Hepatocyte (in vitro differentiated cells): ENCODE measurements around the gene MYL3.
"Not testable (repeated sequence)": the region's sequence is repeated elsewhere in the genome, so short reads cannot be mapped to it uniquely, and the experiment has no call there.

ENCODE experiments used
- CTCF ChIP-seq: fragments of 200-600 bp; sonication (generic); IDR thresholded peaks from 2 replicates; pipeline ENCODE4 v1.5.1; 2016; ENCODE audit warnings: antibody characterized with exemption, mild to moderate bottlenecking; ENCODE audit not compliant: poor library complexity
- EZH2 ChIP-seq: fragments of 200-600 bp; sonication (generic); IDR thresholded peaks from 2 replicates; pipeline ENCODE4 v1.6.1; 2016; ENCODE audit warnings: antibody characterized with exemption, mild to moderate bottlenecking, borderline replicate concordance

GRCh38 chr3:46910914-46911313 is 47.7 kb upstream of the MYL3 start:
- not testable (repeated sequence) for TF ChIP-seq EZH2, CTCF
